NCI-H2196 (cell line): ENCODE results near the gene INTS11.
"Not testable (repeated sequence)": the region's sequence is repeated elsewhere in the genome, so short reads cannot be mapped to it uniquely, and the experiment has no call there.

Experiments
- DNase-seq: peaks from one replicate; lab custom pipeline; 2025; ENCODE audit not compliant: unreplicated experiment; lab: John Stamatoyannopoulos, UW

The INTS11 gene

DNA sequence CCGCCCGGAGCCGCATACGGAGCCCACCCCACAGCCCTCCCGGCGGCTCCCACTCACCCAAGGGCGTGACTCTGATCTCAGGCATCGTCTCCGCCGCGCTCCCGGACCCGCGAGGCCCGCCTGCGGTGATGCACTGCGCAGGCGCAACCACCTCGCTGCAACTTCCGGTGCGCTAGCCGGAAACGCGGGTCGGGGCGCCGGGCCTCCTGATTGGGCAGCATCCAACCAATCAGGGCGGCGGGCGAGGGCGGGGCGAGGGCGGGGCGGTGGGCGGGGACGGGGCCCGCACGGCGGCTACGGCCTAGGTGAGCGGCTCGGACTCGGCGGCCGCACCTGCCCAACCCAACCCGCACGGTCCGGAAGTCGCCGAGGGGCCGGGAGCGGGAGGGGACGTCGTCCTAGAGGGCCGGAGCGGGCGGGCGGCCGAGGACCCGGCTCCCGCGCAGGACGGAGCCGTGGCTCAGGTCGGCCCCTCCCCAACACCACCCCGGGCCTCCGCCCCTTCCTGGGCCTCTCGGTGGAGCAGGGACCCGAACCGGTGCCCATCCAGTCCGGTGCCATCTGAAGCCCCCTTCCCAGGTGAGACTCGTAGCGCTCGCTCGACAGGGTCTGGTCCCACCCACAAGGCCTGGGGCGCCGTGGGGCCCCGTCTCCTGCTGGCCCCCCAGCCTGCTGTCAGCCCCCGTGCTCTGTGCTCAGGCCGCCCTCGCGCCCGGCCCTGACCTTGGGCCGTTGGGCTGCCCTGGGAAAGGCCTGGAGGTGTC is at the start of gene INTS11, which contains the start of gene CPTP:
INTS11 (minus strand) TSS at position 137 of the 764 bp plus-strand sequence; CDS start at position 85, 52 bp downstream.
CPTP (plus strand) TSS at position 279 of the 764 bp plus-strand sequence. CDS start 2,109 bp downstream, outside the sequence.
- DNase-seq: peak; percentile 91

DNA sequence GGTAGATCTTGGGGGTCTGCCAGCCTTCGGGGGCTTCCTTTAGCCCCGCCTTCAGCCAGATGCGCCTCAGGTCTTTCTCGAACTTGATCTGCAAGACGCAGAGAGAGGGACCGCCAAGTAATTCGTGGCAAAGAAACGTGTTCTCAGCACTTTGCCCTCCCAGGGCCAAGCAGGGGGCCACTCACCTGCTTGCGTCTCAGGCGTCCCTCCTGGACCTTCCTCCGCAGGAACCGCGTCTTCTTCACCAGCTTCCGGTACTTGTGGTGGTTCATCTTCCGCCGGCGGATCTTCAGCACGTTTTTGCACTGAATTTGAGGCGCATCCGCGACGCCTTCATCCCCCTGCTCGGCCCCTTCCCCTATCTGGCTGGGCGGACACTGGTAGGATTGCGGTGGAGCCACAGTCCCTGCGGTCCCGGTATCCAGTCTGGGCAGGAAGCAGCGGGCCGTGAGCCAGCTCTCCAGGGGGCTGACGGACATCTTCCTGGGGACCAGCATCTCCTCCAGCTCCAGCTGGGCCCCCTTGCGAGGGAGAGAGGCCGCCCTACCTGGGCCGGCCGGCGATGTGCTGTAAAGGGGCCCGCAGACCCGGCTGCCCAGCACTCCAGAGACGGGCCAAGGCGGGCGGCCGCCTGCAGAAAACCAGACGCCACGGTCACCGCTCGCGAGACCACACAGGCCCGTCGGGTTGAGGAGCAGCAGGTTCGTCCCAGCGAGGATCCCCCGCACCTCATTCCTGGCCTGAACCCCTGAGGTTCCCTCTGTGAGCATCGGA is 49.5 kb upstream of the INTS11 start:
- DNase-seq: no peak

GRCh38 chr1:1373051-1373814 is 48.8 kb upstream of the INTS11 start:
- no peak for DNase-seq

- peak; percentile 85 for DNase-seq
These were observed 47.6 kb upstream of the INTS11 start for GRCh38 chr1:1371746-1372711.

DNA sequence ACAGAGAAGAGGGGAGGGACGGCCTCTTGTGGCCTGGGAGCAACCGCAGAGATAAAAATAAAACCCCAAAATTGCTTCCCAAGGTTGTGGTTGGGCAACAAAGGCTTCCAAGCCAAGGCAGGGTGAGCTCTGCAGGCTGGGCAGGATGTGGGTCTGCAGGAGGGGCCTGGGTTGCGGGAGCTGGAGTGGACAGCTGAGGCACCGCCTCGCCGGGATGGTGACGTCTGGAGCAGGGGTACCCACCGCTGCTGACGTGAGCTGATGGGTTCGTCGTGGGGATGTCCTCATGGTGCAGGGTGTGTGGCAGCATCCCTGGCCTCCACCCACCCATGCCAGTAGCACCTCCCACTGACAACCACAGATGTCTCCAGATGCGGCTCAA is 46.9 kb upstream of the INTS11 start:
- DNase-seq: no peak

DNA sequence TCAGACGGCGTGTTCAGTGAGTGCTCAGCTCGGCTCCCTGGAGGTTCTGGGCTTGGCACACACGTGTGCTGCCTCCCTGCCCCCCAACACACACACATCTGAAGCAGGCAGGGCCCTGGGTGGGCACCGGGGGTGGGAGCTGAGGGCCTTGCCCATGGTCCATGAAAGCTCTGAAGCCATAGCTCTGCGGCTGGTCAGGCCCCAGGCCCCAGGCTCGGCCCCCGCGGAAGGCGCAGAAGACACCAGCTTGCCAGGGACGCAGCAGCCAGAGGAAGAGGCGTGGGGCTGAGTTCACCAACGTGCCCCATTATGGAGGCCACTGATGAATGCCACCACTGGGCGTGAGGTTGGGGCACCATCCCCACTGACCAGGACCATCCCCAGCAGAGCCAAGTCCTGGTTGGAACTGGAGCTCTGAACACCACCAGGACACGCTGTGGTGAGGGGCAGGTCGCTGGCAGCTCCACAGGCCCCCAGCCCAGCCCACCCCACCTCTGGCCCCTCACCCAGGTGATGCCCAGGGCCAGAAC is 46.4 kb upstream of the INTS11 start:
- DNase-seq: no peak

DNA sequence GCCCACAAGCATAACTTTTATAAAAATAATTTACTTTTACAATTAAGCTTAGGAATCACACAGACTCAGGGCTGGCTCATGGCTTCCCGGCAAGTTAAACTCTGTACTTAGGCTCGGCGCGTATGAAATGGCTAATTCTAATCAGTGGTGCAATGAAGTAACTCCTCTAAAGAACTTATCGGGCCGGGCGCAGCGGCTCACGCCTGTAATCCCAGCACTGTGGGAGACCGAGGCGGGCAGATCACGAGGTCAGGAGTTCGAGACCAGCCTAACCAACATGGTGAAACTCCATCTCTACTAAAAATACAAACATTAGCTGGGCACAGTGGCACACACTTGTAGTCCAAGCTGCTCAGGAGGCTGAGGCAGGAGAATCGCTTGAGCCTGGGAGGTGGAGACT is 45.6 kb upstream of the INTS11 start:
- DNase-seq: not testable (repeated sequence)

- no peak for DNase-seq
These were observed 42.9 kb upstream of the INTS11 start for GRCh38 chr1:1367315-1367714.

- no peak for DNase-seq
These were observed 42.2 kb upstream of the INTS11 start for GRCh38 chr1:1366699-1367066.

- no peak for DNase-seq
These were observed 41.6 kb upstream of the INTS11 start for GRCh38 chr1:1365875-1366698.

- no peak for DNase-seq
These were observed 39.8 kb upstream of the INTS11 start for GRCh38 chr1:1364266-1364665.

DNA sequence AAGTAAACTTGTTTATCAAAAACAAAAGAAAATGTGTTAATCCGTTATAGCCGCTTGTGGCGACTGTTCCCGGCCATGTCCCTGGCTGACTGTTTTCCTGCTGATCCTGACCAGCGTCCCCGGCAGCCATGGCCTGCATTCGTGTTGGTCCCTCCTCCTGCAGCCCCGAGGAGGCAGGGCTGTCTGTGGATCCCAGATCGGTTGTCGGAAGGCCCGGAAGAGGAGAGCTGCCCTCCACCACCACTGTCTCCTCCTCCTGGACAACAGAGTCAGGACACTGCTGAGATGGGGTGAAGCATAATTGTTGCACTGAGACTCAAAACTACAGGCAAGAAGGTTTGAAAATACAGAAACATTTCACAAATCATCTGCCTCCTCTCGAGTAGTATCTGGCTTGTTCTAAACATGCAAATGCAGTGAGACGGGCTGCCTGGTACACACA is 37.5 kb upstream of the INTS11 start:
- no peak for DNase-seq

DNA sequence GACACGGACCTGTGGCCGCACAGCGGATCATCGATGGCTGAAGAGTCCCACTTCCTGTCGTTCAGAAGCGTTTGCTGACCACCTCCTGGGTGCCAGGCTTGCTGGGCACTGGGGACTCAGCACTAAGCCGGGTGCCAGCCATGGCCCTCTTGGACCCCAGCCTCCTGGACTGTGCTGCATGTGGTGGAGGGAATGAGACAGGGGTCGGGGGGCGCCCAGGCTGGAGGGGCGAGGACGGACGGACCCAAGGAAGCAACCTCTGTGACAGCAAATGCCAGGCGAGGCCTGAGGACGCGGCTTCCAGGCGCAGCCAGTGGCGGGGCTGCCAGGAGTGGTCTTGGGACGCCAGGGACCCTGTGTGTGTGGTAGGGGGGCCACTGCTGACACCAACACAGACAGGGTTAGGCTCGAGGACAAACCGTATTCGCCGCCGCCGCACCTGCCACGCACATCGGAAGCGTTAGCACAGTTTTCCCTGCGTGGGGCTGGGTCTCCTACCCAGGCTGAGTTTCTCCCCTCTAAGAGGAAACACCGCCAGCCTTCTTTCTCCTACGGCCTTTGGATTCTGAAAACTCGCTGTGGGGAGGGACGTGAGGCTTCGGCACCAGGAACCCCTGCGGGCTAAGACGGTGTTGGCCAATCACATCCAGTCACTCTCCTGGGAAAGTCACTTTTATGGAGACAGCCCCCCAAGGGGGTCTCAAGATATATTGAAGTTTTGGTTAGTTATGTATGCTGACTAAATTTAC is 36.9 kb upstream of the INTS11 start:
- no peak for DNase-seq

GRCh38 chr1:1360506-1361169 is 36.2 kb upstream of the INTS11 start:
- DNase-seq: peak; percentile 19

DNA sequence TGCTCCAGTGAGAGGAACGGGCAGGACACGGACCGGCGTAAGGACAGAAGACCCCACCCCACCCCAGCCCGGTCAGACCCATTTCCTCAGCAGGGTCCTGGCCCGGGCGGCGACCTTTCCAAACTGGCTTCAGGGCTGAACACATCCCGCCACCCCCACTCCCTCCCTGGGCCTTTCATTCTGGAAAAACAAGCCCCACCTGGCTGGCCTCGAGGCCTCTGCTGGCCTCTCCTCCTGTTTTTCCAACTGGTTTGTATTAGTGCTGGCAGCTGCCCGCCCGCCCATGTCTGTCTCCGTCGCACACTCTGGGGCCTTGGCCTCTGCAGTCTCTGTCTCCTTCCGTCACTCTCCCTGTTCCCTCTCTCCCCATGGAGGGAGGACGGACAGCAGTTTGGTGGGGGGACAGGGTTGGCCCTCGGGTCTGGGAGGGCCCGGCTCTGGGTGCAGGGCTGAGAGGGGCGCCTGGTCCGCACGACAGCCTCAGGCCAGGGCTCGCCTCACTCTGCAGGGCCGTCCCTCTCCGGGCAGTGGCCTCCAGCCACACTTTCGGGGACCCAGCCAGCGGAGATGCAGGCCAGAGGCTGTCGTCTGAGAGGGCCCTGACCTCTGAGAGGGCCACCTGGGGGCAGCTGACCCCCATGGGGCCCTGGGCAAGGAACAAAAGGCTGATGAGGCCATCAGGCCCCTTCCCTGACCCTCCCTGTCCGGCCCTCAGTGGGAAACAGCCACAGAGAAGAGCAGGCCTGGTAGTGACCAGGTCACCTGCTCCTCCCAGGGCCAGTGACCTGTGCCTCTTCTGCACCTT is 35.4 kb upstream of the INTS11 start:
- no peak for DNase-seq

DNA sequence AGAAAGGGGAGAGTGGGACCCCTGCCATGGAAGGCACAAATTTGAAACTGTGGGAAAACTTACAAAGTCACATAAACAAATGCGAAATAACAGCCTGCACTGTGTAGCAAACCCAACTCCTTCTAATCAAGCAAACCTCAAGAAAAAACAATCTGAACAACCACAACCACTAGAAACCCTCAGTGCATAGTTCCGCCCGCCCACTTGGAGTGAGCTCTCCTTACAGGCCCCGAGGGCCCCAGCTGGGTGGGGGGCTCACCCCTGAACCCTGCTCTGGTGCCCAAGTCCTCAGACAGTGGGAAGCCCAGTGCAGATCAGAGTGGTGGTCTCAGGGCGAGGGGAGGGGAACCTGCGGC is 34.8 kb upstream of the INTS11 start:
- no peak for DNase-seq
